Measurements from ENCODE around the gene RHEB. TPM values are rescaled to one million over a fixed set of nuclear protein-coding genes. Genes with fewer than 3 reads are reported as not detected.

The RHEB gene
- total RNA-seq, 1 experiment from 2014 or later, result 87.0 TPM

GRCh38 chr7:151469281-151469680 is 50.4 kb downstream of the RHEB start:
- H3K36me3 ChIP-seq (ENCODE audit: low read depth, low read length), result peaks cover 80% of the 10 kb centered on the region
- no peaks in the 10 kb centered on the region for H3K27me3 ChIP-seq (ENCODE audit: low read length)
- DNase-seq (no peak), ATAC-seq (no peak)
- H3K4me2 ChIP-seq (ENCODE audit: low read length), result no peak overlapping the region
- no peak overlapping the region for H2AFZ ChIP-seq (ENCODE audit: low read length)
- H4K20me1 ChIP-seq (ENCODE audit: low read length), result 0 out of 2 replicates have a peak, but pooled peaks cover 15% of the 10 kb centered on the region
- no peaks in the 10 kb centered on the region for H3K9me3 ChIP-seq (ENCODE audit: low read length)
- no peak overlapping the region for H3K27ac ChIP-seq (ENCODE audit: low read length)
- TF ChIP-seq, protein P1, sequence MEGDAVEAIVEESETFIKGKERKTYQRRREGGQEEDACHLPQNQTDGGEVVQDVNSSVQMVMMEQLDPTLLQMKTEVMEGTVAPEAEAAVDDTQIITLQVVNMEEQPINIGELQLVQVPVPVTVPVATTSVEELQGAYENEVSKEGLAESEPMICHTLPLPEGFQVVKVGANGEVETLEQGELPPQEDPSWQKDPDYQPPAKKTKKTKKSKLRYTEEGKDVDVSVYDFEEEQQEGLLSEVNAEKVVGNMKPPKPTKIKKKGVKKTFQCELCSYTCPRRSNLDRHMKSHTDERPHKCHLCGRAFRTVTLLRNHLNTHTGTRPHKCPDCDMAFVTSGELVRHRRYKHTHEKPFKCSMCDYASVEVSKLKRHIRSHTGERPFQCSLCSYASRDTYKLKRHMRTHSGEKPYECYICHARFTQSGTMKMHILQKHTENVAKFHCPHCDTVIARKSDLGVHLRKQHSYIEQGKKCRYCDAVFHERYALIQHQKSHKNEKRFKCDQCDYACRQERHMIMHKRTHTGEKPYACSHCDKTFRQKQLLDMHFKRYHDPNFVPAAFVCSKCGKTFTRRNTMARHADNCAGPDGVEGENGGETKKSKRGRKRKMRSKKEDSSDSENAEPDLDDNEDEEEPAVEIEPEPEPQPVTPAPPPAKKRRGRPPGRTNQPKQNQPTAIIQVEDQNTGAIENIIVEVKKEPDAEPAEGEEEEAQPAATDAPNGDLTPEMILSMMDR (conservative IDR thresholded peaks at IDR 0.05; ENCODE audit: low read depth, low read length), result no peak
- TF ChIP-seq EZH2 (IDR thresholded peaks at IDR 0.05; ENCODE audit: low read length, unreplicated experiment) (no peak), EZH2phosphoT487 (IDR thresholded peaks at IDR 0.05; ENCODE audit: borderline replicate concordance, low read length) (no peak)
- no peak overlapping the region for H3K9ac ChIP-seq (ENCODE audit: low read length)
- BruUV-seq (replicated peaks), result no TSS peak
- intact Hi-C loops (cut with micrococcal nuclease), result loop anchor here (10.0 kb wide), 1 partner anchor 286 kb away; no protein-coding TSS in a partner anchor
- peaks cover 34% of the 10 kb centered on the region for H3K79me2 ChIP-seq (ENCODE audit: low read length)
- H3K9me2 ChIP-seq (replicated peaks; ENCODE audit: low read length), result no peaks in the 10 kb centered on the region
- ChIA-PET POLR2A (ENCODE audit: unreplicated experiment) (no interaction called here), CTCF (no interaction called here)
- H3F3A ChIP-seq (ENCODE audit: low read length, unreplicated experiment), result peaks cover 4% of the 10 kb centered on the region
- H3K4me1 ChIP-seq (ENCODE audit: insufficient read depth, low read length), result peaks cover 9% of the 10 kb centered on the region; the same call in 1 of the 2 replicates
- no peak overlapping the region for H3K4me3 ChIP-seq (ENCODE audit: low read length)

DNA sequence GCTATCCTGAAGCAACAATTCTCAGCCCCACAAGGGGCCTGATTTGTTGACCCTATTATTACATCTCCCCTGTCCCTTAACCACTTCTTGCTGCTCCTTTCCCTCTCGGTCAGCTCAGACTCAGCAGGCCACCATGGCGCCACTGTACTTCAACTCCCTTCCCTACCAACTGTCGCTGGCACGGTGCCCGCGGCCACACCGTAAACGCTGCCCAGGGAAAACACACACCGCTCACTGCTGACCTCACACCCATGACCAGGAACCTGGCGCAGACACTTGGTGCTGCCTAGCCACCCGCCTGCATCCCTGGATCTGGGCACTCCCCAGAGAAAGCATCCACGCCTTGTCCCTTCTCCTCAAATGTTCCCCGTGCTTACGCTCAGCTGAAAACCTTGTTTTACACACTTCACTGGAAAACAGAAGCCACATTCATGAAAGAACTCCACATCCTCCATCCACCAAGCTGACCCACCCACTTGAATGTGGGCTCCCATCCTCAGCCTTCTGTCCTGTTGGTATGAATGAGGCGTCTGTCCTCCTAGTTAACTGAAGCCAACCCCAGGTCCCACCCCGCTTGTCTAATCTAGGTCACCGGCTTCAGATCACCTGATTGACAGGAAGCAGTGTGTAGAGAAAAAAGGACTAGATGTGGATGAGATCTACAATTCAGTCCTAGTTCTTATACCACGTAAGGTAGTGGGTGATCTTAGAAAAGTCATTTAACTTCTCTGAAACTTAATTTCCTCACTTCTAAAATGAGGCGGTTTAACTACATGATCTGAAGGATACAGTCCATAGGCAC is 51.3 kb downstream of the RHEB start:
- BruUV-seq (replicated peaks), result no TSS peak

More for the DNA sequence above, 51.3 kb downstream of the RHEB start:
- peaks cover 4% of the 10 kb centered on the region for H3F3A ChIP-seq (ENCODE audit: low read length, unreplicated experiment)
- H3K9me2 ChIP-seq (replicated peaks; ENCODE audit: low read length), result no peaks in the 10 kb centered on the region
- intact Hi-C loops (cut with micrococcal nuclease), result loop anchor here (10.0 kb wide), 1 partner anchor 286 kb away; no protein-coding TSS in a partner anchor
- peaks cover 75% of the 10 kb centered on the region for H3K36me3 ChIP-seq (ENCODE audit: low read depth, low read length)
- H3K4me3 ChIP-seq (ENCODE audit: low read length), result no peak overlapping the region
- 0 out of 2 replicates have a peak, but pooled peaks cover 13% of the 10 kb centered on the region for H4K20me1 ChIP-seq (ENCODE audit: low read length)
- no peak overlapping the region for H3K9ac ChIP-seq (ENCODE audit: low read length)
- H3K4me1 ChIP-seq (ENCODE audit: insufficient read depth, low read length), result peaks cover 4% of the 10 kb centered on the region; the same call in 1 of the 2 replicates
- TF ChIP-seq, protein P1 (conservative IDR thresholded peaks at IDR 0.05; ENCODE audit: low read depth, low read length), result no peak
- TF ChIP-seq EZH2 (IDR thresholded peaks at IDR 0.05; ENCODE audit: low read length, unreplicated experiment), result no peak
- TF ChIP-seq EZH2phosphoT487 (IDR thresholded peaks at IDR 0.05; ENCODE audit: borderline replicate concordance, low read length), result no peak
- no peak overlapping the region for H2AFZ ChIP-seq (ENCODE audit: low read length)
- H3K9me3 ChIP-seq (ENCODE audit: low read length), result no peaks in the 10 kb centered on the region
- no peak overlapping the region for H3K27ac ChIP-seq (ENCODE audit: low read length)
- DNase-seq, result no peak
- POLR2A ChIA-PET (ENCODE audit: unreplicated experiment), result interaction anchor here (0.6 kb wide), 1 partner anchor 40 kb away, joined by 9 read pairs; no protein-coding TSS in a partner anchor
- no peak overlapping the region for H3K4me2 ChIP-seq (ENCODE audit: low read length)
- CTCF ChIA-PET, result no interaction called here
- peaks cover 25% of the 10 kb centered on the region for H3K79me2 ChIP-seq (ENCODE audit: low read length)
- no peaks in the 10 kb centered on the region for H3K27me3 ChIP-seq (ENCODE audit: low read length)
- ATAC-seq, result no peak

Data from PC-3 (cell line).